ENCODE results near the gene KLF16. TPM values are rescaled to one million over a fixed set of nuclear protein-coding genes. Genes with fewer than 3 reads are reported as not detected.

KLF16 gene
- total and polyA plus RNA-seq, 10 of the 15 experiments (the other 5 are each of a cell fraction or from before 2014, with no cell fraction given) = 0.03 to 41.2 (median 2.6) TPM

- no TSS peak for BruUV-seq (replicated peaks)
- FAIRE-seq = peak; percentile 7
- H3K4me1 ChIP-seq (ENCODE audit: control insufficient read depth, insufficient read depth, low read length) = peaks cover 14% of the 10 kb centered on the region
- H3K79me2 ChIP-seq (ENCODE audit: control insufficient read depth, insufficient read depth, low read length) = peaks cover 84% of the 10 kb centered on the region
- POLR2A ChIA-PET = interaction anchor here (1.3 to 2.6 kb wide), 2 partner anchors 10 to 17 kb away, joined by 3 to 15 read pairs; no protein-coding TSS in a partner anchor
- peaks cover 0 to 1% of the 10 kb centered on the region in 2 experiments; a peak in 1 of 4 replicates for H3K36me3 ChIP-seq (ENCODE audit: control insufficient read depth in 2 of 2, insufficient read depth in 2 of 2, low read length in 1 of 2)
- intact Hi-C loops (cut with micrococcal nuclease; ENCODE audit: unreplicated experiment) (no loop called here), in situ Hi-C loops (cut with MboI) (loop anchor here (25.0 kb wide), 1 partner anchor 1504 kb away; the partner anchor contains the start of gene NFIC)
- ATAC-seq = no peak
- WGBS (ENCODE audit: insufficient coverage, insufficient replicate concordance, low lambda C conversion rate, missing lambda C conversion rate) = 53% methylated on average over 10 of the region's 10 CpGs
- H3K9me3 ChIP-seq (replicated peaks; ENCODE audit: control insufficient read depth, insufficient read depth, low read length) = no peaks in the 10 kb centered on the region
- H3K4me2 ChIP-seq (ENCODE audit: control insufficient read depth, insufficient read depth) = peak overlapping the region; percentile 55; the same call in 1 of the 2 replicates
- no peak overlapping the region for H3K9ac ChIP-seq (ENCODE audit: control insufficient read depth, insufficient read depth, low read length)
- CTCF ChIA-PET = interaction anchor here (0.7 to 2.8 kb wide), 3 partner anchors 9 to 72 kb away, joined by 3 to 11 read pairs (median 3); partner anchors contain the start of gene REXO1
- H4K20me1 ChIP-seq (ENCODE audit: control insufficient read depth, insufficient read depth) = peaks cover 7% of the 10 kb centered on the region; the same call in 1 of the 2 replicates
- SMC1A ChIA-PET (ENCODE audit: uncharacterized antibody, unreplicated experiment) = no interaction called here
- H3K27ac ChIP-seq (ENCODE audit: control insufficient read depth, insufficient read depth) = no peak overlapping the region
- DNase-seq (ENCODE audit: low read depth, low spot score) = no peak
- H3K4me3 ChIP-seq = no peak overlapping the region
- TF ChIP-seq POU2F2 (IDR thresholded peaks at IDR 0.05; ENCODE audit: borderline replicate concordance, low read depth, low read length) (no peak), STAT1 (conservative IDR thresholded peaks at IDR 0.05) (no peak), NR2C1 (IDR thresholded peaks at IDR 0.05) (no peak), EZH2 (IDR thresholded peaks at IDR 0.05; ENCODE audit: borderline replicate concordance, control insufficient read depth, low read depth, low read length) (no peak), WRNIP1 (IDR thresholded peaks at IDR 0.05; ENCODE audit: borderline replicate concordance, low read depth, low read length) (no peak), TAF1 (IDR thresholded peaks at IDR 0.05; ENCODE audit: borderline replicate concordance, low read depth, low read length) (no peak), BHLHE40 (IDR thresholded peaks at IDR 0.05; ENCODE audit: borderline replicate concordance in 1 of 2, low read depth in 2 of 2, low read length in 1 of 2) (no peak), PML (IDR thresholded peaks at IDR 0.05; ENCODE audit: low read length) (no peak), MEF2A (IDR thresholded peaks at IDR 0.05; ENCODE audit: insufficient read depth, low read depth, low read length) (no peak), CTCF (IDR thresholded peaks at IDR 0.05 in 2 of 3, conservative IDR thresholded peaks at IDR 0.05 in 1 of 3; ENCODE audit: control insufficient read depth in 2 of 3, extremely low read depth in 1 of 3, insufficient read depth in 1 of 3, low read depth in 3 of 3, low read length in 3 of 3) (no peak), YY1 (IDR thresholded peaks at IDR 0.05; ENCODE audit: low read depth, low read length) (no peak), BRCA1 (IDR thresholded peaks at IDR 0.05; ENCODE audit: low read depth, low read length) (no peak), ZNF384 (IDR thresholded peaks at IDR 0.05; ENCODE audit: borderline replicate concordance, low read depth, low read length) (no peak), TBL1XR1 (IDR thresholded peaks at IDR 0.05; ENCODE audit: low read depth, low read length) (no peak), ZBTB4 (CRISPR knock-in tag; IDR thresholded peaks at IDR 0.05) (no peak), MTA3 (IDR thresholded peaks at IDR 0.05; ENCODE audit: borderline replicate concordance, low read length) (no peak)
- RAD21 ChIA-PET (ENCODE audit: unreplicated experiment) = no interaction called here
- no peak overlapping the region for H2AFZ ChIP-seq (ENCODE audit: control insufficient read depth, low read depth, low read length)
- H3K27me3 ChIP-seq (replicated peaks in 1 of 2; ENCODE audit: control insufficient read depth in 2 of 2, insufficient read depth in 2 of 2, low read length in 1 of 2) = no peaks in the 10 kb centered on the region
Observed at GRCh38 chr19:1858412-1859081, 4.8 kb downstream of the KLF16 start.
